Hepatocyte (in vitro differentiated cells): ENCODE measurements around the gene IRF2. TPM values are rescaled to one million over a fixed set of nuclear protein-coding genes. Genes with fewer than 3 reads are reported as not detected.

Experiments used
- DNase-seq: peaks from one replicate; pipeline ENCODE4 v3.0.0-alpha.2; 2016; ENCODE audit warnings: low spot score
- H2AFZ ChIP-seq: fragments of 200-600 bp; sonication (generic); 2 replicates; pipeline ENCODE4 v1.6.0; 2016; ENCODE audit warnings: antibody characterized with exemption, mild to moderate bottlenecking
- H3K27ac ChIP-seq: fragments of 200-600 bp; sonication (generic); 2 replicates; pipeline ENCODE4 v1.5.1; 2016; ENCODE audit warnings: mild to moderate bottlenecking
- H3K27me3 ChIP-seq: fragments of 200-600 bp; sonication (generic); 2 replicates; pipeline ENCODE4 v1.6.1; 2016
- H3K36me3 ChIP-seq: fragments of 200-600 bp; sonication (generic); replicated peaks from 2 replicates; pipeline ENCODE4 v1.5.1; 2016; ENCODE audit warnings: low read depth; ENCODE audit not compliant: insufficient read depth
- H3K4me1 ChIP-seq: fragments of 200-600 bp; sonication (generic); 2 replicates; pipeline ENCODE4 v1.5.1; 2016; ENCODE audit warnings: mild to moderate bottlenecking, moderate library complexity; ENCODE audit not compliant: insufficient read depth
- H3K4me2 ChIP-seq: fragments of 200-600 bp; sonication (generic); 2 replicates; pipeline ENCODE4 v1.6.0; 2016
- H3K4me3 ChIP-seq: fragments of 200-600 bp; sonication (generic); 2 replicates; pipeline ENCODE4 v1.5.1; 2016; ENCODE audit warnings: mild to moderate bottlenecking
- H3K79me2 ChIP-seq: fragments of 200-600 bp; sonication (generic); 2 replicates; pipeline ENCODE4 v1.6.0; 2017; ENCODE audit warnings: mild to moderate bottlenecking
- H3K9me2 ChIP-seq: fragments of 200-600 bp; sonication (generic); replicated peaks from 2 replicates; pipeline ENCODE4 v1.6.0; 2017; ENCODE audit warnings: mild to moderate bottlenecking; ENCODE audit not compliant: insufficient read depth
- H3K9me3 ChIP-seq: fragments of 200-600 bp; sonication (generic); 2 replicates; pipeline ENCODE4 v1.5.1; 2016; ENCODE audit warnings: low read depth, mild to moderate bottlenecking
- H4K20me1 ChIP-seq: fragments of 200-600 bp; sonication (generic); 2 replicates; pipeline ENCODE4 v1.6.0; 2016; ENCODE audit warnings: mild to moderate bottlenecking; ENCODE audit not compliant: insufficient read depth, poor library complexity, severe bottlenecking
- CTCF ChIP-seq: fragments of 200-600 bp; sonication (generic); IDR thresholded peaks from 2 replicates; pipeline ENCODE4 v1.5.1; 2016; ENCODE audit warnings: antibody characterized with exemption, mild to moderate bottlenecking; ENCODE audit not compliant: poor library complexity
- EZH2 ChIP-seq: fragments of 200-600 bp; sonication (generic); IDR thresholded peaks from 2 replicates; pipeline ENCODE4 v1.6.1; 2016; ENCODE audit warnings: antibody characterized with exemption, mild to moderate bottlenecking, borderline replicate concordance
- EZH2phosphoT487 ChIP-seq: fragments of 200-600 bp; sonication (generic); IDR thresholded peaks from one replicate; pipeline ENCODE4 v1.6.1; 2018; ENCODE audit warnings: antibody characterized with exemption, mild to moderate bottlenecking, low read depth, moderate library complexity; ENCODE audit not compliant: unreplicated experiment, severe bottlenecking
- WGBS: methylation state at CpG from one replicate; pipeline ENCODE4 v1.1.6; 2016; ENCODE audit warnings: low lambda C conversion rate; ENCODE audit errors: missing lambda C conversion rate; 5-methylcytosine and 5-hydroxymethylcytosine counted together
- polyA plus RNA-seq: library from polyadenylated mRNA; unstranded; fragments of >200 nt; fragmentation: Nextera tagmentation; extraction: Ambion mirVana; gene quantifications from 2 replicates; pipeline ENCODE4 v1.2.1, GENCODE V29; 2016
- total RNA-seq: library from RNA; depleted of rRNA; stranded (reverse); fragments of >200 nt; gene quantifications from 2 replicates; pipeline ENCODE4 v1.2.3, GENCODE V29; 2014

IRF2 gene
- total and polyA plus RNA-seq, 2 experiments from 2014 or later = 17.7 to 41.1 TPM

- H3K36me3 ChIP-seq = no peaks in the 10 kb centered on the region
Observed at GRCh38 chr4:184415071-184415470, 59.3 kb downstream of the IRF2 start.

GRCh38 chr4:184413261-184414046 is 60.9 kb downstream of the IRF2 start:
- peaks cover 13% of the 10 kb centered on the region for H3K79me2 ChIP-seq
- no peak overlapping the region for H3K27ac ChIP-seq
- no peaks in the 10 kb centered on the region for H3K27me3 ChIP-seq
- TF ChIP-seq EZH2 (no peak), CTCF (no peak), EZH2phosphoT487 (no peak)
- no peaks in the 10 kb centered on the region for H3K36me3 ChIP-seq
- H3K9me2 ChIP-seq = no peaks in the 10 kb centered on the region
- 89% methylated on average over 13 of the region's 13 CpGs for WGBS
- no peak overlapping the region for H3K4me2 ChIP-seq
- no peaks in the 10 kb centered on the region for H4K20me1 ChIP-seq
- no peak overlapping the region for H2AFZ ChIP-seq
- no peaks in the 10 kb centered on the region for H3K9me3 ChIP-seq
- no peak overlapping the region for H3K4me3 ChIP-seq
- peaks cover 3% of the 10 kb centered on the region for H3K4me1 ChIP-seq
- no peak for DNase-seq

More at GRCh38 chr4:184415071-184415470, 59.3 kb downstream of the IRF2 start:
- no peaks in the 10 kb centered on the region for H3K9me3 ChIP-seq
- 97% methylated on average over 6 of the region's 6 CpGs for WGBS
- no peak overlapping the region for H3K27ac ChIP-seq
- H3K4me1 ChIP-seq = peaks cover 3% of the 10 kb centered on the region
- no peak overlapping the region for H3K4me3 ChIP-seq
- no peak overlapping the region for H2AFZ ChIP-seq
- no peak for DNase-seq
- H3K9me2 ChIP-seq = no peaks in the 10 kb centered on the region
- no peak overlapping the region for H3K4me2 ChIP-seq
- TF ChIP-seq EZH2phosphoT487 = no peak
- no peak for TF ChIP-seq CTCF
- TF ChIP-seq EZH2 = no peak
- no peaks in the 10 kb centered on the region for H4K20me1 ChIP-seq
- no peaks in the 10 kb centered on the region for H3K27me3 ChIP-seq
- peaks cover 17% of the 10 kb centered on the region for H3K79me2 ChIP-seq

GRCh38 chr4:184410748-184411147 is 63.6 kb downstream of the IRF2 start:
- no peak overlapping the region for H3K4me3 ChIP-seq
- H3K9me3 ChIP-seq = no peaks in the 10 kb centered on the region
- no peaks in the 10 kb centered on the region for H3K27me3 ChIP-seq
- H3K4me1 ChIP-seq = no peaks in the 10 kb centered on the region
- no peak overlapping the region for H3K27ac ChIP-seq
- TF ChIP-seq CTCF = no peak
- no peak for TF ChIP-seq EZH2
- no peak for TF ChIP-seq EZH2phosphoT487
- no peak overlapping the region for H3K4me2 ChIP-seq
- H3K9me2 ChIP-seq = no peaks in the 10 kb centered on the region
- no peak for DNase-seq
- H3K36me3 ChIP-seq = no peaks in the 10 kb centered on the region
- H3K79me2 ChIP-seq = peaks cover 13% of the 10 kb centered on the region
- 95% methylated on average over 6 of the region's 6 CpGs for WGBS
- no peaks in the 10 kb centered on the region for H4K20me1 ChIP-seq
- no peak overlapping the region for H2AFZ ChIP-seq
